ENCODE measurements around the gene ASB12.

DNA sequence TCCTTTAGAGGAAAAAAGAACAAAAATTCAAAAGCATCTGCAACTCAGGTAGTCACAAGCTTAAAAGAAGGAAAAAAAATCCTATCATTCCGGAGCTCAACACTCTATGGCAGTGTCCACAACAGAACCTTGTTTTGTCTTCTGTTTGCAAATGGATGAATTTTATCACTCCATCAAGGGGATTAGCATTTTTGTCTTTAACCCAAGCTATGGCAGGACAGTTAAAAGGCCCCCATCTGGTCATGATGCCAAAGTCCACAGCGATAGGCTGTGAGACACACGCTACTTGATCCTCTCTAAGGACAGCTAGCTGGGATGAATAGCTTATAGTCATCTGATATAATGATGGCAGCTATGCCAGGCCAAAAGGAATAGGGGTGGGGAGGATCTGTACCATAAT lies 41.5 kb downstream of the ASB12 start:
- TF ChIP-seq POLR2AphosphoS5 (IDR thresholded peaks at IDR 0.05) (no peak), POLR2A (IDR thresholded peaks at IDR 0.05) (no peak)
- TF ChIP-seq, protein P1, sequence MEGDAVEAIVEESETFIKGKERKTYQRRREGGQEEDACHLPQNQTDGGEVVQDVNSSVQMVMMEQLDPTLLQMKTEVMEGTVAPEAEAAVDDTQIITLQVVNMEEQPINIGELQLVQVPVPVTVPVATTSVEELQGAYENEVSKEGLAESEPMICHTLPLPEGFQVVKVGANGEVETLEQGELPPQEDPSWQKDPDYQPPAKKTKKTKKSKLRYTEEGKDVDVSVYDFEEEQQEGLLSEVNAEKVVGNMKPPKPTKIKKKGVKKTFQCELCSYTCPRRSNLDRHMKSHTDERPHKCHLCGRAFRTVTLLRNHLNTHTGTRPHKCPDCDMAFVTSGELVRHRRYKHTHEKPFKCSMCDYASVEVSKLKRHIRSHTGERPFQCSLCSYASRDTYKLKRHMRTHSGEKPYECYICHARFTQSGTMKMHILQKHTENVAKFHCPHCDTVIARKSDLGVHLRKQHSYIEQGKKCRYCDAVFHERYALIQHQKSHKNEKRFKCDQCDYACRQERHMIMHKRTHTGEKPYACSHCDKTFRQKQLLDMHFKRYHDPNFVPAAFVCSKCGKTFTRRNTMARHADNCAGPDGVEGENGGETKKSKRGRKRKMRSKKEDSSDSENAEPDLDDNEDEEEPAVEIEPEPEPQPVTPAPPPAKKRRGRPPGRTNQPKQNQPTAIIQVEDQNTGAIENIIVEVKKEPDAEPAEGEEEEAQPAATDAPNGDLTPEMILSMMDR (IDR thresholded peaks at IDR 0.05), result no peak

Data from transverse colon (tissue), 4 donors.